Liver (tissue), 9 donors: ENCODE data around the gene CELF2. TPM values are rescaled to one million over a fixed set of nuclear protein-coding genes. Genes with fewer than 3 reads are reported as not detected.
"Not testable (repeated sequence)": the region's sequence is repeated elsewhere in the genome, so short reads cannot be mapped to it uniquely, and the experiment has no call there.

Source experiments
- DNase-seq: peaks from one replicate; pipeline ENCODE4 v3.0.0-alpha.2; 2017; ENCODE audit warnings: low spot score
- H3K27ac ChIP-seq, 2 donors: one replicate each; pipeline ENCODE4 v1.7.0; 2013; ENCODE audit warnings: inconsistent platforms in 2 of 2, low read length in 2 of 2, control low read depth in 1 of 2, low read depth in 1 of 2, mild to moderate bottlenecking in 1 of 2
- H3K27me3 ChIP-seq, 4 donors: one replicate each; pipeline versions ENCODE4 v1.6.1 to v1.7.0; 2013; ENCODE audit warnings: low read length in 3 of 4, inconsistent platforms in 1 of 4, mild to moderate bottlenecking in 1 of 4, moderate library complexity in 1 of 4; ENCODE audit not compliant: control insufficient read depth in 4 of 4, insufficient read depth in 4 of 4
- H3K36me3 ChIP-seq, 4 donors: one replicate each; pipeline versions ENCODE4 v1.6.1 to v1.7.0; 2013; ENCODE audit warnings: low read length in 3 of 4, mild to moderate bottlenecking in 3 of 4, low read depth in 1 of 4, moderate library complexity in 1 of 4; ENCODE audit not compliant: control insufficient read depth in 4 of 4, insufficient read depth in 3 of 4
- H3K4me1 ChIP-seq, 4 donors: one replicate each; pipeline versions ENCODE4 v1.6.1 to v1.7.0; 2013; ENCODE audit warnings: low read length in 3 of 4, mild to moderate bottlenecking in 3 of 4, moderate library complexity in 1 of 4; ENCODE audit not compliant: control insufficient read depth in 4 of 4, insufficient read depth in 4 of 4
- H3K4me3 ChIP-seq, 3 donors: one replicate each; pipeline versions ENCODE4 v1.6.1 to v1.7.0; 2013; ENCODE audit warnings: low read length in 3 of 3, control low read depth in 1 of 3, low read depth in 1 of 3, mild to moderate bottlenecking in 1 of 3
- H3K9ac ChIP-seq, 2 donors: one replicate each; pipeline ENCODE4 v1.7.0; 2013; ENCODE audit warnings: low read length in 2 of 2, mild to moderate bottlenecking in 2 of 2, moderate library complexity in 2 of 2, control low read depth in 1 of 2, low read depth in 1 of 2
- H3K9me3 ChIP-seq, 4 donors: one replicate each; pipeline versions ENCODE4 v1.6.1 to v1.7.0; 2013; ENCODE audit warnings: low read length in 3 of 4; ENCODE audit not compliant: control insufficient read depth in 4 of 4
- HNF4G ChIP-seq: IDR thresholded peaks from 2 replicates; pipeline ENCODE4 v1.6.1; 2016; ENCODE audit warnings: antibody characterized with exemption
- JUND ChIP-seq, 2 donors: IDR thresholded peaks; 2 replicates each; pipeline ENCODE4 v1.6.1; 2016; ENCODE audit warnings: antibody characterized with exemption in 2 of 2
- RAD21 ChIP-seq, 2 donors: IDR thresholded peaks; 2 replicates each; pipeline ENCODE4 v1.6.1; 2016; ENCODE audit warnings: antibody characterized with exemption in 2 of 2, mild to moderate bottlenecking in 2 of 2
- RXRA ChIP-seq, 2 donors: IDR thresholded peaks; 2 replicates each; pipeline ENCODE4 v1.6.1; 2017 to 2018; ENCODE audit warnings: antibody characterized with exemption in 2 of 2, mild to moderate bottlenecking in 1 of 2
- WGBS: extraction: QIAGEN DNeasy Blood & Tissue Kit; methylation state at CpG from one replicate; pipeline ENCODE4 v1.1.7; 2013; 5-methylcytosine and 5-hydroxymethylcytosine counted together
- polyA plus RNA-seq, 2 donors: library from polyadenylated mRNA; stranded (reverse) in 1 of 2; unstranded in 1 of 2; fragments of 200-250 nt in 1 of 2; fragments of >200 nt in 1 of 2; fragmentation: Nextera tagmentation in 1 of 2; extraction: Ambion mirVana in 1 of 2; gene quantifications; one replicate each; pipeline versions ENCODE4 v1.2.1 to v1.2.3, GENCODE V29; 2013 to 2015
- total RNA-seq, 2 donors: library from RNA; depleted of rRNA; stranded (reverse); fragments of >200 nt; gene quantifications; one replicate each; pipeline ENCODE4 v1.2.3, GENCODE V29; 2014
- TF ChIP-seq, protein P1 (sequence below): IDR thresholded peaks from 2 replicates; pipeline ENCODE4 v1.6.1; 2016; ENCODE audit warnings: antibody characterized with exemption, mild to moderate bottlenecking
- TF ChIP-seq, protein P2 (sequence below): IDR thresholded peaks from 2 replicates; pipeline ENCODE4 v1.6.1; 2016; ENCODE audit warnings: antibody characterized with exemption
- donor health status: healthy.
- donor health status: healthy.
- donor health status: healthy.
- donor health status: healthy.
- donor health status: healthy.

Gene CELF2
- total and polyA plus RNA-seq, 4 donors, result 1.4 to 8.5 (median 5.6) TPM

DNA sequence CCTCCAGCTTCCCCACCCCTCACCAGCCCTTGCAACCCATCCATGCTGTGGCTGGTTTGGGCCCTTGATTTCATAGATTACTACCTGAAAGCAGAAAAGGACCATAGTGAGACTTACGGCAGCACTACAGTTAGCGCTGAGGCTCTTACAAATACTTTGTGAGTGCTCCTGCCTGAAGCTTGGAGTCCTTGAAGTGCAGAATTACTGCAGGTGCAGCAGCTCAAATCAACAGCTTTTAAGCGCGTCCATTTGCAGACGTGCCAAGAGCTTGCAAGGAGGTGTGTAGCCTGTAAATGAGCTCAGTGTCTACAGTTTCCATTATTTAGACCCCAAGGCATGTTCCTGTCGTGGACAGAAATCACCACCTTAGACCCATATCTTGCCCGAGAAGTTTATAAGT is 103.0 kb downstream of the CELF2 start:
- 82% methylated on average over 7 of the region's 7 CpGs for WGBS
- Histone ChIP-seq H3K4me3 (no peak overlapping the region), H3K36me3 (no peaks in the 10 kb centered on the region), H3K9ac (no peak overlapping the region), H3K27ac (no peak overlapping the region), H3K27me3 (peaks cover 0 to 1% (median 0%) of the 10 kb centered on the region in 4 donors), H3K4me1 (no peaks in the 10 kb centered on the region), H3K9me3 (no peaks in the 10 kb centered on the region)
- no peak for DNase-seq
- no peak for TF ChIP-seq RXRA (IDR thresholded peaks at IDR 0.05)
- TF ChIP-seq HNF4G, result no peak
- TF ChIP-seq, protein P1, sequence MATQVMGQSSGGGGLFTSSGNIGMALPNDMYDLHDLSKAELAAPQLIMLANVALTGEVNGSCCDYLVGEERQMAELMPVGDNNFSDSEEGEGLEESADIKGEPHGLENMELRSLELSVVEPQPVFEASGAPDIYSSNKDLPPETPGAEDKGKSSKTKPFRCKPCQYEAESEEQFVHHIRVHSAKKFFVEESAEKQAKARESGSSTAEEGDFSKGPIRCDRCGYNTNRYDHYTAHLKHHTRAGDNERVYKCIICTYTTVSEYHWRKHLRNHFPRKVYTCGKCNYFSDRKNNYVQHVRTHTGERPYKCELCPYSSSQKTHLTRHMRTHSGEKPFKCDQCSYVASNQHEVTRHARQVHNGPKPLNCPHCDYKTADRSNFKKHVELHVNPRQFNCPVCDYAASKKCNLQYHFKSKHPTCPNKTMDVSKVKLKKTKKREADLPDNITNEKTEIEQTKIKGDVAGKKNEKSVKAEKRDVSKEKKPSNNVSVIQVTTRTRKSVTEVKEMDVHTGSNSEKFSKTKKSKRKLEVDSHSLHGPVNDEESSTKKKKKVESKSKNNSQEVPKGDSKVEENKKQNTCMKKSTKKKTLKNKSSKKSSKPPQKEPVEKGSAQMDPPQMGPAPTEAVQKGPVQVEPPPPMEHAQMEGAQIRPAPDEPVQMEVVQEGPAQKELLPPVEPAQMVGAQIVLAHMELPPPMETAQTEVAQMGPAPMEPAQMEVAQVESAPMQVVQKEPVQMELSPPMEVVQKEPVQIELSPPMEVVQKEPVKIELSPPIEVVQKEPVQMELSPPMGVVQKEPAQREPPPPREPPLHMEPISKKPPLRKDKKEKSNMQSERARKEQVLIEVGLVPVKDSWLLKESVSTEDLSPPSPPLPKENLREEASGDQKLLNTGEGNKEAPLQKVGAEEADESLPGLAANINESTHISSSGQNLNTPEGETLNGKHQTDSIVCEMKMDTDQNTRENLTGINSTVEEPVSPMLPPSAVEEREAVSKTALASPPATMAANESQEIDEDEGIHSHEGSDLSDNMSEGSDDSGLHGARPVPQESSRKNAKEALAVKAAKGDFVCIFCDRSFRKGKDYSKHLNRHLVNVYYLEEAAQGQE, result no peak
- no peak for TF ChIP-seq JUND (IDR thresholded peaks at IDR 0.05)

DNA sequence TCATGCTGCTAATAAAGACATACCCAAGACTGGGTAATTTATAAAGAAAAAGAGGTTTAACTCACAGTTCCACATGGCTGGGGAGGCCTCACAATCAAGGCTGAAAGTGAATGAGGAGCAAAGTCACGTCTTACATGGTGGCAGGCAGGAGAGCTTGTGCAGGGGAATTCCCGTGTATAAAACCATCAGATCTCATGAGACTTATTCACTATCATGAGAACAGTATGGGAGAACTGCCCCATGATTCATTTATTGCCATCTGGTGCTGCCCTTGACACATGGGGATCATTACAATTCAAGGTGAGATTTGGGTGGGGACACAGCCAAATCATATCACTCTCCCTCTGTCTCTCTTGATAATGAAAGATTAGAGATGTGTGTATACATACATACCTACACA is 106.2 kb downstream of the CELF2 start:
- DNase-seq, H3K9ac ChIP-seq: not testable (repeated sequence)

DNA sequence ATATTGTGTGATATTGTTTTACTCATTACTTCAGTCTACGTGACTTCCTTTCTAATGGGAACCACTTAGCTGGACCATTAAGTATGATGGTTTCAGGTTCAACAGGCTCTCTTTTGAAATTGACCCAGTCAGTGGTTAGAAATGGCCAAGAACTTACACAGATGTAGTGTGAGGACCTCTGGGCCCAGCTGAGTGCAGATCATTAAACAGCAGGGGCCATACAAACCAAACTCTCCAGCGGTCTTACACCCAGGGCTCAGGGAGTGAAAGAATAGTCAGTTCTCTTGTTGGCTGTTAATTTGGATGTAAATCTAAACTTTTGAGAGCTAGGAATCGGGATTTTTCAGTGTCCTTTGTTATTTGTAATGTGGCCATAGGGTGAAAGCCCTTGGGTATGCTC is 107.3 kb downstream of the CELF2 start:
- no peak for DNase-seq
- no peaks in the 10 kb centered on the region for H3K36me3 ChIP-seq
- no peaks in the 10 kb centered on the region for H3K27me3 ChIP-seq
- TF ChIP-seq, protein P2, sequence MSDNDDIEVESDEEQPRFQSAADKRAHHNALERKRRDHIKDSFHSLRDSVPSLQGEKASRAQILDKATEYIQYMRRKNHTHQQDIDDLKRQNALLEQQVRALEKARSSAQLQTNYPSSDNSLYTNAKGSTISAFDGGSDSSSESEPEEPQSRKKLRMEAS, result no peak
- no peak for TF ChIP-seq RAD21 (IDR thresholded peaks at IDR 0.05)
- no peak overlapping the region for H3K27ac ChIP-seq
- no peaks in the 10 kb centered on the region for H3K4me1 ChIP-seq
- no peaks in the 10 kb centered on the region for H3K9me3 ChIP-seq
- no peak overlapping the region for H3K4me3 ChIP-seq
- H3K9ac ChIP-seq, result no peak overlapping the region
- WGBS, result 71% methylated on average over 3 of the region's 3 CpGs

More for the DNA sequence above, 106.2 kb downstream of the CELF2 start:
- not testable (repeated sequence) for H3K27me3 ChIP-seq, H3K4me3 ChIP-seq, H3K27ac ChIP-seq, H3K36me3 ChIP-seq, H3K9me3 ChIP-seq, H3K4me1 ChIP-seq
- 54% methylated on average over 2 of the region's 2 CpGs for WGBS

DNA sequence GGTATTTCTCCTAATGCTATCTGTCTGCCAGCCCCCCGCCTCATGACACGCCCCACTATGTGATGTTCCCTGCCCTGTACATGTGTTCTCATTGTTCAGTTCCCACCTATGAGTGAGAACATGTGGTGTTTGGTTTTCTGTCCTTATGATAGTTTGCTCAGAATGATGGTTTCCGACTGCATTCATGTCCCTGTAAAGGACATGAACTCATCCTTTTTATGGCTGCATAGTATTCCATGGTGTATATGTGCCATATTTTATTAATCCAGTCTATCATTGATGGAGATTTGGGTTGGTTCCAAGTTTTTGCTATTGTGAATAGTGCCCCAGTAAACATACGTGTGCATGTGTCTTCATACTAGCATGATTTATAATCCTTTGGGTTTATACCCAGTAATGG is 109.3 kb downstream of the CELF2 start:
- H3K27me3 ChIP-seq, DNase-seq, H3K36me3 ChIP-seq, H3K4me1 ChIP-seq, H3K27ac ChIP-seq, H3K9me3 ChIP-seq, H3K9ac ChIP-seq, H3K4me3 ChIP-seq: not testable (repeated sequence)
- WGBS, result 86% methylated on average over 4 of the region's 4 CpGs
